Parathyroid adenoma (tissue), 2 donors: ENCODE data around the gene DUSP9.

Experiments
- H2AFZ ChIP-seq: fragments of 300-600 bp; sonication (generic); one replicate; pipeline ENCODE4 v1.7.0; 2017; ENCODE audit warnings: antibody characterized with exemption, mild to moderate bottlenecking
- H3K27ac ChIP-seq: fragments of 300-600 bp; sonication (generic); one replicate; pipeline ENCODE4 v1.7.0; 2017
- H3K27me3 ChIP-seq: fragments of 300-600 bp; sonication (generic); one replicate; pipeline ENCODE4 v1.7.0; 2017; ENCODE audit warnings: low read length; ENCODE audit not compliant: control insufficient read depth, insufficient read depth
- H3K36me3 ChIP-seq: fragments of 300-600 bp; sonication (generic); one replicate; pipeline ENCODE4 v1.7.0; 2017; ENCODE audit warnings: low read length; ENCODE audit not compliant: control insufficient read depth, insufficient read depth
- H3K4me1 ChIP-seq: fragments of 300-600 bp; sonication (generic); one replicate; pipeline ENCODE4 v1.7.0; 2017; ENCODE audit warnings: control low read depth
- H3K4me2 ChIP-seq: fragments of 300-600 bp; sonication (generic); one replicate; pipeline ENCODE4 v1.7.0; 2017; ENCODE audit warnings: low read length
- H3K4me3 ChIP-seq: fragments of 300-600 bp; sonication (generic); one replicate; pipeline ENCODE4 v1.7.0; 2017; ENCODE audit warnings: low read depth, low read length
- H3K79me2 ChIP-seq: fragments of 300-600 bp; sonication (generic); one replicate; pipeline ENCODE4 v1.7.0; 2017; ENCODE audit warnings: control low read depth
- H3K9ac ChIP-seq: fragments of 300-600 bp; sonication (generic); one replicate; pipeline ENCODE4 v1.7.0; 2017; ENCODE audit warnings: mild to moderate bottlenecking
- H3K9me3 ChIP-seq: fragments of 300-600 bp; sonication (generic); one replicate; pipeline ENCODE4 v1.7.0; 2017; ENCODE audit warnings: low read length; ENCODE audit not compliant: control insufficient read depth
- TF ChIP-seq, protein P1 (sequence below): fragments of 300-600 bp; sonication (generic); IDR thresholded peaks from one replicate; pipeline ENCODE4 v1.7.0; 2017; ENCODE audit warnings: antibody characterized with exemption, mild to moderate bottlenecking
- donor health status: primary hyperparathyroidism.

The DUSP9 gene

DNA sequence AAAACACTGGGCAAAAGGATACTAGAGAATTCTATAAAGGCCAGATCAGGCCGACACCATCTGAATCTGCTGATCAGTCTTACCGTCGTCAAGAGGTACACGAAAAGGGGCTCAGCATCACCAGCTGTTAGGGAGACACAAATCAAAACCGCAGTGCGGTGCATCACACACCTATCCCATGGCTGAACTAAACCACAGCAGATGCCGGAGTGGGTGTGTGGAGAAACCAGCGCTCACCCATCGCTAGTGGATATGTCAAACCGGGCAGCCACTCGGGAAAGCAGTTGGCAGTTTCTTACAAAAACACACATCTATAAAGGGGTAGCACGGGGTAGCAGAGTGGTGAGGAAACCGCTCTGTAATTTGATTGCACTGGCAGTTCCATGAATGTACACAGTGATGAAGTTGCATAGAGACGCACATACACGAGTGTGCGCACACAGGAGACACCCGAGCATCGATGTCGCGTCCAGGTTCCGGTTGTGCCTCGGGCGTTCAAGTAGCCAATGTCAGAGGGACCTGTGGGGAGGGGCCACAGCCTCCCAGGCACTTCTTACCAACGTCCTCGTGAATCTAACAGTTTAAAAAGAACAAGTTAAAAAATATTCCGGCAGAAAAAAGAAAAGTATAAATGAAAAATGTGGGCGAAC lies 24.9 kb upstream of the DUSP9 start:
- H3K36me3 ChIP-seq = no peaks in the 10 kb centered on the region
- no peaks in the 10 kb centered on the region for H3K9me3 ChIP-seq
- no peak overlapping the region for H3K9ac ChIP-seq
- no peaks in the 10 kb centered on the region for H3K27me3 ChIP-seq
- no peak overlapping the region for H2AFZ ChIP-seq
- H3K4me1 ChIP-seq = no peaks in the 10 kb centered on the region
- H3K79me2 ChIP-seq = no peaks in the 10 kb centered on the region
- no peak overlapping the region for H3K27ac ChIP-seq
- no peak overlapping the region for H3K4me2 ChIP-seq
- TF ChIP-seq, protein P1, sequence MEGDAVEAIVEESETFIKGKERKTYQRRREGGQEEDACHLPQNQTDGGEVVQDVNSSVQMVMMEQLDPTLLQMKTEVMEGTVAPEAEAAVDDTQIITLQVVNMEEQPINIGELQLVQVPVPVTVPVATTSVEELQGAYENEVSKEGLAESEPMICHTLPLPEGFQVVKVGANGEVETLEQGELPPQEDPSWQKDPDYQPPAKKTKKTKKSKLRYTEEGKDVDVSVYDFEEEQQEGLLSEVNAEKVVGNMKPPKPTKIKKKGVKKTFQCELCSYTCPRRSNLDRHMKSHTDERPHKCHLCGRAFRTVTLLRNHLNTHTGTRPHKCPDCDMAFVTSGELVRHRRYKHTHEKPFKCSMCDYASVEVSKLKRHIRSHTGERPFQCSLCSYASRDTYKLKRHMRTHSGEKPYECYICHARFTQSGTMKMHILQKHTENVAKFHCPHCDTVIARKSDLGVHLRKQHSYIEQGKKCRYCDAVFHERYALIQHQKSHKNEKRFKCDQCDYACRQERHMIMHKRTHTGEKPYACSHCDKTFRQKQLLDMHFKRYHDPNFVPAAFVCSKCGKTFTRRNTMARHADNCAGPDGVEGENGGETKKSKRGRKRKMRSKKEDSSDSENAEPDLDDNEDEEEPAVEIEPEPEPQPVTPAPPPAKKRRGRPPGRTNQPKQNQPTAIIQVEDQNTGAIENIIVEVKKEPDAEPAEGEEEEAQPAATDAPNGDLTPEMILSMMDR = no peak
- no peak overlapping the region for H3K4me3 ChIP-seq

DNA sequence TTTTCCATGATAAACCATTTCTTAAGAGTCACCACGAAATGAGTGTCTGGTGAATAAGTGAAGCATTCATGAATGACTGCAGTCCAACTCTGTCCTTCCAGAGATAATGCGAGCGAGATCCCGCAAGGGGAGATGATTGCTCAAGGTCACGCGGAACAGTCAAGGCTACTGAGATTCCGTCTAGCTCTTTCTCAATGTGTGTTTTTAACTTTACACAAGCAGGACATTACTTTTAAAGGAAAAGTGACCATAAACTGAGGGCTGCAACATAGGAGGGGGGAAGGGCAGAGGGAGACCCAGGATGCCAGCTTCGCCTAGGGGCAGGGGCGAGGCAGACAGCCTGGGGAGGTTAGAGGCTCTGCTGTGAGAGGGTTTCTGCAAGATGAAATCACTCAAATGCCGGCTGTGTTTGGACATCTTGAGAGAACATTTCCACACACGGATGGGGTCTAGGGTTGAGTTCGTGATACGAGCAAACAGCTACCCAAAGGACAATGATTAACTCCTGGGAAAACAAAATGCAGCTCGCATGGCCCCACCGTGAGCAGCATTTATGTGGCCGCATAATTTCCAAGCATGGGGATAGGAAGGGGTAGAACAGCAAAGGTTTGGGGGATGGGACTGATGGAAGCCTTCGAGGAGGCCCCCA lies 24.2 kb upstream of the DUSP9 start:
- no peaks in the 10 kb centered on the region for H3K4me1 ChIP-seq
- no peak overlapping the region for H3K27ac ChIP-seq

DNA sequence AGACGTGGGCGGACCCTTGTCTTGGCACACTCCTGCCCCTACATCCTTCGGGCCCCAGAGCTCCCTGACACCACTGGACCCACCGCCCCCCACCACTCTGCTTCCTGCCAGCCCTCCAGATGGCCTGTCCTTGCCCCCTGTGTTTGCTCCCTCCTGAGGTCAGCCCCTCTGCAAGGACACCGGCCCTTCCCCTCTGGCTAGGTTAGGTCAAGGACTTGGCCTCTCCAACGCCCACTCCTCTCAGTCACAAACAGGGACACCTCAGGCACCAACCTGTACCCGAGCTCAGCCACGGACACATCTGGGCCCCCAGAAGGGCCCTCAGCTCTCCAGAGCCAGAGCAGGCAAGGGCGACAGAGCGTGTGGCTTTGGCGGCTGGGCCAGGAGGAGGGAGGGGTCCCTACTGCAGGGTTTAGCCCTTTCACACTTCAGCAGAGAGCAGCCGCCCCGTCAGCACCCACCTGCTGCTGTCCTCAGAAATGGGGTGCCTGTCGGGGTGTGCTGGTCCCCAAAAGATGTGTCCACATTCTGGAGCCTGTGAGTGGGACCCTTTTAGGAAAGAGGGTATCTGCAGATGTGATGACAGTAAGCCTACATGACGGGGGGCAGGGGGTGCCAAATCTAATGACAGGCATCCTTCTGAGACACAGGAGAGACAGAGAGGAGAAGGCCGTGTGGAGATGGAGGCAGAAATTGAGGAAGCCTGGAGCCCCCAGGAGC lies 23.5 kb upstream of the DUSP9 start:
- H3K27me3 ChIP-seq = no peaks in the 10 kb centered on the region
- H3K36me3 ChIP-seq = no peaks in the 10 kb centered on the region
- H3K4me1 ChIP-seq = no peaks in the 10 kb centered on the region
- H3K4me3 ChIP-seq = no peak overlapping the region
- no peak overlapping the region for H2AFZ ChIP-seq
- H3K9ac ChIP-seq = no peak overlapping the region
- no peaks in the 10 kb centered on the region for H3K79me2 ChIP-seq
- no peak overlapping the region for H3K4me2 ChIP-seq
- H3K9me3 ChIP-seq = no peaks in the 10 kb centered on the region
- TF ChIP-seq, protein P1 = no peak
- H3K27ac ChIP-seq = no peak overlapping the region

More for the DNA sequence above, 24.2 kb upstream of the DUSP9 start:
- Histone ChIP-seq H3K9ac (no peak overlapping the region), H3K27me3 (no peaks in the 10 kb centered on the region), H3K4me3 (no peak overlapping the region), H3K36me3 (no peaks in the 10 kb centered on the region), H3K4me2 (no peak overlapping the region), H3K79me2 (no peaks in the 10 kb centered on the region), H3K9me3 (no peaks in the 10 kb centered on the region), H2AFZ (no peak overlapping the region)
- TF ChIP-seq, protein P1 = no peak

DNA sequence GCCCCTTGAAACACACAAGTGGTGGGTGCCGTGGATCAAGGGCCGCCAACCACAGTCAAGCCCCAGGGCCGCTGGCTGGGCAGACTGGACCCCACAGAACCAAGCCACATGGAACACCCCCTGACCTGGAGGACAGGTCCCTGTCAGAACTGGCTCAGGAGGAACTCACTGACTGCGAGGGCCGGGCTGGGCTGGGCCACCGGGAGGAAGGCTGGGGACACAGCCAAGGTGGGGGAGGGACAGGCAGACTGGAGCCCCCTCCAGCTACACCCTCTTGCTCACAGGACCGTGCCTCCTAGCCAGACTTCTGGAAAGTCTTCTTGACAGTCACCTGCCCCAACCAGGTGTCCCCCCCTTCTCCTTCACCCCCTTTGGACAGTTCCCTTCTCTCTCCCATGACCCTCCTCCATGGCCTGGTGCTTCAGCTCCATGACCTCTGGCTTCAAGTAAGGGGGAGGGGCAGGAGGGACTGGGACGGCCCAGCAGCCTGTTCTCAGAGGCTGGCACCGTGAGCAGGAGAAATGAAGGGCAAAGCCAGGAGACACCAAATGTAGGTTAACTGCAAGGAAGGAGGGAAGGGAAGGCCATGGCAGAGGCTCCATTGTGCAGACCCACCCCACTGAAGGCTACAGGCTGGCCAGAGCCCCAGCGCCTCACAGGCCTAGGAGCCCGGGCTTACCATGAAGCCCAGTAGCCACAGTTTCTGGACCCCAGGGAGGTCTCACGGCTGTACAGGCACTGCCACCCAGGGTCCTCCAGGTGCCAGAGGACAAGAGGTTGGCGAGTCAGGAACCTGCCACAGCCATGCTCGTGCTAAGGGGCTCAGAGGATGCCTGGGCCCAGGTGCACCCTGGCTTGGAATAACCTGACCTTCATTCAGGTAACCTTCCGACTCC lies 22.6 kb upstream of the DUSP9 start:
- no peaks in the 10 kb centered on the region for H3K27me3 ChIP-seq
- no peak overlapping the region for H2AFZ ChIP-seq
- H3K9ac ChIP-seq = no peak overlapping the region
- TF ChIP-seq, protein P1 = no peak
- H3K79me2 ChIP-seq = no peaks in the 10 kb centered on the region
- no peaks in the 10 kb centered on the region for H3K9me3 ChIP-seq
- H3K4me2 ChIP-seq = no peak overlapping the region
- no peaks in the 10 kb centered on the region for H3K36me3 ChIP-seq
- H3K27ac ChIP-seq = no peak overlapping the region
- no peak overlapping the region for H3K4me3 ChIP-seq
- no peaks in the 10 kb centered on the region for H3K4me1 ChIP-seq
